Smooth muscle cell (in vitro differentiated cells): Measurements from ENCODE around the gene PHACTR4. TPM values are rescaled to one million over a fixed set of nuclear protein-coding genes. Genes with fewer than 3 reads are reported as not detected.
"Not testable (repeated sequence)": the region's sequence is repeated elsewhere in the genome, so short reads cannot be mapped to it uniquely, and the experiment has no call there.

Experiments
- DNase-seq: peaks from one replicate; lab custom pipeline; 2025; ENCODE audit not compliant: unreplicated experiment; lab: John Stamatoyannopoulos, UW
- H2AFZ ChIP-seq: fragments of 200-600 bp; sonication (generic); 2 replicates; pipeline ENCODE4 v1.6.0; 2016; ENCODE audit warnings: antibody characterized with exemption, low read depth, mild to moderate bottlenecking
- H3F3A ChIP-seq: fragments of 200-600 bp; sonication (generic); 2 replicates; pipeline ENCODE4 v1.6.0; 2017; ENCODE audit warnings: antibody characterized with exemption, low read depth
- H3K27ac ChIP-seq: fragments of 200-600 bp; sonication (generic); 2 replicates; pipeline ENCODE4 v1.5.1; 2016; ENCODE audit warnings: low read depth, mild to moderate bottlenecking
- H3K27me3 ChIP-seq: fragments of 200-600 bp; sonication (generic); 2 replicates; pipeline ENCODE4 v1.6.1; 2016; ENCODE audit warnings: low read depth, mild to moderate bottlenecking
- H3K36me3 ChIP-seq: fragments of 200-600 bp; sonication (generic); 2 replicates; pipeline ENCODE4 v1.5.1; 2016; ENCODE audit warnings: low read depth
- H3K4me1 ChIP-seq: fragments of 200-600 bp; sonication (generic); 2 replicates; pipeline ENCODE4 v1.5.1; 2016; ENCODE audit warnings: low read depth
- H3K4me2 ChIP-seq: fragments of 200-600 bp; sonication (generic); 2 replicates; pipeline ENCODE4 v1.6.0; 2016; ENCODE audit warnings: mild to moderate bottlenecking
- H3K4me3 ChIP-seq: fragments of 200-600 bp; sonication (generic); 2 replicates; pipeline ENCODE4 v1.5.1; 2016; ENCODE audit warnings: mild to moderate bottlenecking
- H3K79me2 ChIP-seq: fragments of 200-600 bp; sonication (generic); 2 replicates; pipeline ENCODE4 v1.6.0; 2016; ENCODE audit warnings: low read depth, mild to moderate bottlenecking
- H3K9ac ChIP-seq: fragments of 200-600 bp; sonication (generic); 2 replicates; pipeline ENCODE4 v1.6.0; 2016; ENCODE audit warnings: low read depth
- H3K9me3 ChIP-seq: fragments of 200-600 bp; sonication (generic); replicated peaks from 2 replicates; pipeline ENCODE4 v1.5.1; 2016; ENCODE audit warnings: low read depth
- H4K20me1 ChIP-seq: fragments of 200-600 bp; sonication (generic); 2 replicates; pipeline ENCODE4 v1.6.0; 2016; ENCODE audit warnings: low read depth
- CTCF ChIP-seq: fragments of 200-600 bp; sonication (generic); IDR thresholded peaks from 2 replicates; pipeline ENCODE4 v1.5.1; 2017; ENCODE audit warnings: borderline replicate concordance, mild to moderate bottlenecking, antibody characterized with exemption; ENCODE audit not compliant: insufficient read depth, poor library complexity, severe bottlenecking
- WGBS: methylation state at CpG from one replicate; pipeline ENCODE4 v1.1.7; 2016; ENCODE audit warnings: low lambda C conversion rate; 5-methylcytosine and 5-hydroxymethylcytosine counted together
- polyA plus RNA-seq: library from polyadenylated mRNA; unstranded; fragments of >200 nt; fragmentation: Nextera tagmentation; extraction: Ambion mirVana; gene quantifications from 2 replicates; pipeline ENCODE4 v1.2.1, GENCODE V29; 2016
- total RNA-seq: library from RNA; depleted of rRNA; stranded (reverse); fragments of >200 nt; gene quantifications from 2 replicates; pipeline ENCODE4 v1.2.3, GENCODE V29; 2014

Gene PHACTR4
- total and polyA plus RNA-seq, 2 experiments from 2014 or later = 15.2 to 20.2 TPM

DNA sequence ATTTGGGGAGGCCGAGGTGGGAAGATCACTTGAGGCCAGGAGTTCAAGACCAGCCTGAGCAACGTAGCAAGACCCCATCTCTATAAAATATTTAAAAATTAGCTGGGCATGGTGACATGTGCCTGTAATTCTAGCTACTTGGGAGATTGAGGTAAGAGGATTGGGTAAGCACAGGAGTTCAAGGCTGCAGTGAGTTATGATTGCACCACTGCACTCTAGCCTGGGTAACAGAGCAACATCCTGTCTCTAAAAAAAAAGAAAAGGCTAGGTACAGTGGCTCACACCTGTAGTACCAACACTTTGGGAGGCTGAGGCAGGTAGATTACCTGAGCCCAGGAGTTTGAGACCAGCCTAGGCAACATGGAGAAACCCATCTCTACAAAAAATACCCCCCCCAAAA is 100.6 kb downstream of the PHACTR4 start:
- 93% methylated on average over 2 of the region's 2 CpGs for WGBS
- Histone ChIP-seq H3K4me2 (no peak overlapping the region), H3F3A (no peaks in the 10 kb centered on the region)

DNA sequence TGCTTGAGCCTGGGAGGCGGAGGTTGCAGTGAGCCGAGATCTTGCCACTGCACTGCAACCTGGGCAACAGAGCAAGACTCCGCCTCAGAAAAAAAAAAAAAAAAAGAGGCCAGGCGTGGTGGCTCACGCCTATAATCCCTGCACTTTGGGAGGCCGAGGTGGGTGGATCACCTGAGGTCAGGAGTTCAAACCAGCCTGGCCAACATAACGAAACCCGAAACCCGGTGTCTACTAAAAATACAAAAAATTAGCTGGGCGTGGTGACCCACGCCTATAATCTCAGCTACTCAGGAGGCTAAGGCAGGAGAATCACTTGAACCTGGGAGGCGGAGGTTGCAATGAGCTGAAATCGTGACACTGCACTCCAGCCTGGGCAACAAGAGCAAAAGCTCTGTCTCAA is 110.0 kb downstream of the PHACTR4 start:
- not testable (repeated sequence) for H3K4me2 ChIP-seq, H3K9me3 ChIP-seq, H2AFZ ChIP-seq, H3K4me1 ChIP-seq, H3F3A ChIP-seq, H3K4me3 ChIP-seq, H3K9ac ChIP-seq, H3K27me3 ChIP-seq, H4K20me1 ChIP-seq, H3K79me2 ChIP-seq, DNase-seq, H3K27ac ChIP-seq
- peaks cover 10% of the 10 kb centered on the region for H3K36me3 ChIP-seq
- WGBS = 96% methylated on average over 13 of the region's 13 CpGs

More for the DNA sequence above, 100.6 kb downstream of the PHACTR4 start:
- Histone ChIP-seq H3K79me2 (no peaks in the 10 kb centered on the region), H3K9ac (no peak overlapping the region), H3K27me3 (no peaks in the 10 kb centered on the region), H2AFZ (no peak overlapping the region), H3K36me3 (peaks cover 14% of the 10 kb centered on the region), H3K27ac (no peak overlapping the region), H4K20me1 (no peaks in the 10 kb centered on the region), H3K9me3 (no peaks in the 10 kb centered on the region), H3K4me3 (no peak overlapping the region), H3K4me1 (no peaks in the 10 kb centered on the region)
- DNase-seq = no peak
- TF ChIP-seq CTCF = no peak

DNA sequence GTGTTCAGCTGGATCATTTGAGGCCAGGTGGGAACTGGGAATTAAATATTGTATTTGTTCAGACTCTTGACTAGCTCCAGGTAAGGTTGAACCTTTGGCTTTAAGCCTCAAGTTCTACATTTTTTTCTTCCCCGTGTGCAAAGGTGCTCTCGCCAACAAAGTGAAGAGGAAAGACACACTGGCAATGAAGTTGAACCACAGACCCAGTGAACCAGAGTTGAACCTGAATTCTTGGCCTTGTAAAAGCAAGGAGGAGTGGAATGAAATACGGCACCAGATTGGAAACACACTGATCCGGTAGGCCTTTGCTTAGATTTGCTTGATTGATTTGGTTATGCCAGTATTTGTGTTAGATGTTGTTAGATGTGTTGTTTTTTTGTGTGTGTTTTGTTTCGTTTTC is 110.8 kb downstream of the PHACTR4 start:
- peaks cover 10% of the 10 kb centered on the region for H3K36me3 ChIP-seq
- H4K20me1 ChIP-seq = no peaks in the 10 kb centered on the region
- over 99% methylated on average over 5 of the region's 5 CpGs for WGBS

GRCh38 chr1:28482138-28482537 is 112.6 kb downstream of the PHACTR4 start:
- Histone ChIP-seq H3K4me3 (no peak overlapping the region), H3K36me3 (peaks cover 10% of the 10 kb centered on the region), H3K9ac (no peak overlapping the region), H3F3A (no peaks in the 10 kb centered on the region), H2AFZ (no peak overlapping the region), H3K4me1 (no peaks in the 10 kb centered on the region), H3K27me3 (no peaks in the 10 kb centered on the region), H3K27ac (no peak overlapping the region), H3K9me3 (no peaks in the 10 kb centered on the region), H3K79me2 (no peaks in the 10 kb centered on the region), H4K20me1 (no peaks in the 10 kb centered on the region), H3K4me2 (no peak overlapping the region)
- 100% methylated on average over 3 of the region's 3 CpGs for WGBS
- no peak for TF ChIP-seq CTCF
- no peak for DNase-seq

More for the DNA sequence above, 110.8 kb downstream of the PHACTR4 start:
- H3K4me3 ChIP-seq = no peak overlapping the region
- H3F3A ChIP-seq = no peaks in the 10 kb centered on the region
- no peak overlapping the region for H3K9ac ChIP-seq
- H3K27me3 ChIP-seq = no peaks in the 10 kb centered on the region
- no peak for DNase-seq
- no peak overlapping the region for H3K4me2 ChIP-seq
- H3K4me1 ChIP-seq = no peaks in the 10 kb centered on the region
- no peaks in the 10 kb centered on the region for H3K79me2 ChIP-seq
- H2AFZ ChIP-seq = no peak overlapping the region
- no peak for TF ChIP-seq CTCF
- H3K9me3 ChIP-seq = no peaks in the 10 kb centered on the region
- H3K27ac ChIP-seq = no peak overlapping the region
